Neural progenitor cell (in vitro differentiated cells): Measurements from ENCODE around the gene HPGD.

Experiments used
- EZH2 ChIP-seq: fragments of 200-600 bp; sonication (generic); IDR thresholded peaks from 2 replicates; pipeline ENCODE4 v1.6.1; 2017; ENCODE audit warnings: antibody characterized with exemption, mild to moderate bottlenecking, moderate library complexity
- EZH2phosphoT487 ChIP-seq: fragments of 200-600 bp; sonication (generic); IDR thresholded peaks from 2 replicates; pipeline ENCODE4 v1.6.1; 2017; ENCODE audit warnings: antibody characterized with exemption
- TF ChIP-seq, protein P1 (sequence below): fragments of 200-600 bp; sonication (generic); IDR thresholded peaks from 2 replicates; pipeline ENCODE4 v1.5.1; 2017; ENCODE audit warnings: antibody characterized with exemption, mild to moderate bottlenecking

DNA sequence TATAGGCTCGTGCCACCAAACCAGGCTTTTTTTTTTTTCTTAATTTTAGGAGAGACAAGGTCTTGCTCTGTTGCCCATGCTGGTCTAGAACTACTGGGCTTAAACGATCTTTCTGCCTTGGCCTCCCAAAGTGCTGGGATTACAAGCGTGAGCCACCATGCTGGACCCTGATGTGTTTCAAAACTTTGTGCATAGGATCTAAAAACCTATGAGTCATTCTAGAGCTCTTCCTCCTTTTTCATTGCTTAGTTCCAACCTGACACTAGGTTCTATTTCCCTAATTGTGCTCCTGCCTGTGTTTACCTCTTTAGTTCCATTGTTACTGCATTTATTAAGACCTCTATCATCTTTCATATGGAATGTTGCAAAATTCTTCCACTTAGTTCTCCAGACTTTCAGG, 57.3 kb downstream of the HPGD start:
- TF ChIP-seq, protein P1, sequence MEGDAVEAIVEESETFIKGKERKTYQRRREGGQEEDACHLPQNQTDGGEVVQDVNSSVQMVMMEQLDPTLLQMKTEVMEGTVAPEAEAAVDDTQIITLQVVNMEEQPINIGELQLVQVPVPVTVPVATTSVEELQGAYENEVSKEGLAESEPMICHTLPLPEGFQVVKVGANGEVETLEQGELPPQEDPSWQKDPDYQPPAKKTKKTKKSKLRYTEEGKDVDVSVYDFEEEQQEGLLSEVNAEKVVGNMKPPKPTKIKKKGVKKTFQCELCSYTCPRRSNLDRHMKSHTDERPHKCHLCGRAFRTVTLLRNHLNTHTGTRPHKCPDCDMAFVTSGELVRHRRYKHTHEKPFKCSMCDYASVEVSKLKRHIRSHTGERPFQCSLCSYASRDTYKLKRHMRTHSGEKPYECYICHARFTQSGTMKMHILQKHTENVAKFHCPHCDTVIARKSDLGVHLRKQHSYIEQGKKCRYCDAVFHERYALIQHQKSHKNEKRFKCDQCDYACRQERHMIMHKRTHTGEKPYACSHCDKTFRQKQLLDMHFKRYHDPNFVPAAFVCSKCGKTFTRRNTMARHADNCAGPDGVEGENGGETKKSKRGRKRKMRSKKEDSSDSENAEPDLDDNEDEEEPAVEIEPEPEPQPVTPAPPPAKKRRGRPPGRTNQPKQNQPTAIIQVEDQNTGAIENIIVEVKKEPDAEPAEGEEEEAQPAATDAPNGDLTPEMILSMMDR = no peak
- no peak for TF ChIP-seq EZH2phosphoT487
- TF ChIP-seq EZH2 = no peak
